Loucy (cell line): ENCODE measurements around the gene TIMM10.

Source experiments
- H2AFZ ChIP-seq: fragments of 200-600 bp; sonication (generic); 2 replicates; pipeline ENCODE4 v1.6.0; 2016; ENCODE audit warnings: antibody characterized with exemption, mild to moderate bottlenecking, low read length, moderate library complexity
- H3F3A ChIP-seq: fragments of 200-600 bp; 2 replicates; pipeline ENCODE4 v1.6.0; 2016; ENCODE audit warnings: antibody characterized with exemption, low read depth, mild to moderate bottlenecking
- H3K27me3 ChIP-seq: fragments of 200-600 bp; sonication (generic); 2 replicates; pipeline ENCODE4 v1.6.1; 2014; ENCODE audit warnings: low read length, mild to moderate bottlenecking; ENCODE audit not compliant: insufficient read depth, poor library complexity, severe bottlenecking
- H3K36me3 ChIP-seq: fragments of 200-600 bp; sonication (generic); 2 replicates; pipeline ENCODE4 v1.6.1; 2016; ENCODE audit warnings: low read length; ENCODE audit not compliant: insufficient read depth
- H3K4me1 ChIP-seq: fragments of 200-600 bp; sonication (generic); 2 replicates; pipeline ENCODE4 v1.5.1; 2014; ENCODE audit warnings: low read length, mild to moderate bottlenecking; ENCODE audit not compliant: insufficient read depth, poor library complexity, severe bottlenecking
- H3K4me2 ChIP-seq: fragments of 200-600 bp; sonication (generic); 2 replicates; pipeline ENCODE4 v1.6.0; 2014; ENCODE audit warnings: antibody characterized with exemption, low read length, low read depth, mild to moderate bottlenecking; ENCODE audit not compliant: poor library complexity, severe bottlenecking
- H3K4me3 ChIP-seq: fragments of 200-600 bp; sonication (generic); 2 replicates; pipeline ENCODE4 v1.5.1; 2014; ENCODE audit warnings: low read length, mild to moderate bottlenecking, mixed read lengths; ENCODE audit not compliant: poor library complexity, severe bottlenecking
- H3K79me2 ChIP-seq: fragments of 200-600 bp; sonication (generic); 2 replicates; pipeline ENCODE4 v1.6.1; 2014; ENCODE audit warnings: low read length; ENCODE audit not compliant: insufficient read depth
- H3K9ac ChIP-seq: fragments of 200-600 bp; sonication (generic); 2 replicates; pipeline ENCODE4 v1.6.0; 2014; ENCODE audit warnings: mild to moderate bottlenecking, low read depth, low read length, moderate library complexity; ENCODE audit not compliant: poor library complexity, severe bottlenecking
- H3K9me2 ChIP-seq: fragments of 200-600 bp; sonication (generic); replicated peaks from 2 replicates; pipeline ENCODE4 v1.6.1; 2016; ENCODE audit warnings: low read depth, low read length, mixed read lengths
- H3K9me3 ChIP-seq: fragments of 200-600 bp; sonication (generic); 2 replicates; pipeline ENCODE4 v1.6.1; 2014; ENCODE audit warnings: mild to moderate bottlenecking, antibody characterized with exemption, low read length, low read depth; ENCODE audit not compliant: insufficient read depth
- H4K20me1 ChIP-seq: fragments of 200-600 bp; sonication (generic); 2 replicates; pipeline ENCODE4 v1.6.0; 2014; ENCODE audit warnings: antibody characterized with exemption, low read length, mild to moderate bottlenecking; ENCODE audit not compliant: insufficient read depth, poor library complexity, severe bottlenecking
- CTCF ChIP-seq: fragments of 200-600 bp; sonication (generic); conservative IDR thresholded peaks from 2 replicates; pipeline ENCODE4 v1.5.1; 2014; ENCODE audit warnings: mild to moderate bottlenecking, antibody characterized with exemption, low read length
- EZH2phosphoT487 ChIP-seq: fragments of 200-600 bp; IDR thresholded peaks from 2 replicates; pipeline ENCODE4 v1.6.1; 2018; ENCODE audit warnings: antibody characterized with exemption, mild to moderate bottlenecking, moderate library complexity, borderline replicate concordance

Gene TIMM10

DNA sequence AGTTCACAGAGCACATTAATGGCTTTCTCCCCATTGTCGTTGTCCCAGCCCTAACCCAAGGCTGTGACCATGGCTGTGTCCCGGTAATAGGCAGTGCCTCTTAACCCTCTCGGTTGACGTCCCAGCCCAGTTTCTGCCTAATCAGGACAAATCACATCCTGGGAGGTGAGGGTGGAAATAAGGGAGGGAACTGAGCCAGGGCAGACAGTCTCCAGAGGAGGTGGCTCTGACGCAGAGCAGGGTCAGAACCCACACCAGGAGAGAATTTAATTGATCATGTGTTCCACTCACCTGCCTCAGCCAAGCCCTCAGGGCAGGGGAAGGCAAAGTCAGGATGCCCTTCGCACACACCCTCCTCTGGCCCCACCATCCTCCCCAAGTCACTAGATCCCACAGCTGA is 32.0 kb downstream of the TIMM10 start:
- Histone ChIP-seq H2AFZ (no peak overlapping the region), H3K36me3 (peaks cover 46% of the 10 kb centered on the region; the same call in 1 of the 2 replicates), H4K20me1 (no peaks in the 10 kb centered on the region), H3K27me3 (no peaks in the 10 kb centered on the region), H3K4me2 (no peak overlapping the region), H3K79me2 (no peaks in the 10 kb centered on the region), H3K9ac (no peak overlapping the region), H3K4me3 (no peak overlapping the region), H3K4me1 (no peaks in the 10 kb centered on the region), H3K9me2 (no peaks in the 10 kb centered on the region), H3K9me3 (no peaks in the 10 kb centered on the region), H3F3A (no peaks in the 10 kb centered on the region)
- no peak for TF ChIP-seq CTCF
- no peak for TF ChIP-seq EZH2phosphoT487

- H3K9me2 ChIP-seq = no peaks in the 10 kb centered on the region
- no peak overlapping the region for H3K9ac ChIP-seq
- no peaks in the 10 kb centered on the region for H3K4me1 ChIP-seq
- no peaks in the 10 kb centered on the region for H3K27me3 ChIP-seq
- H4K20me1 ChIP-seq = no peaks in the 10 kb centered on the region
- no peak for TF ChIP-seq EZH2phosphoT487
- no peak for TF ChIP-seq CTCF
- H3F3A ChIP-seq = no peaks in the 10 kb centered on the region
- no peak overlapping the region for H2AFZ ChIP-seq
- no peak overlapping the region for H3K4me3 ChIP-seq
- no peaks in the 10 kb centered on the region for H3K79me2 ChIP-seq
- H3K4me2 ChIP-seq = no peak overlapping the region
- peaks cover 46% of the 10 kb centered on the region; the same call in 1 of the 2 replicates for H3K36me3 ChIP-seq
- no peaks in the 10 kb centered on the region for H3K9me3 ChIP-seq
Measured at GRCh38 chr11:57497303-57498247, 33.0 kb downstream of the TIMM10 start.

GRCh38 chr11:57496109-57496820 is 34.3 kb downstream of the TIMM10 start:
- H3K79me2 ChIP-seq = no peaks in the 10 kb centered on the region
- H3K9me2 ChIP-seq = no peaks in the 10 kb centered on the region
- no peak for TF ChIP-seq CTCF
- TF ChIP-seq EZH2phosphoT487 = no peak
- no peaks in the 10 kb centered on the region for H3F3A ChIP-seq
- no peaks in the 10 kb centered on the region for H3K9me3 ChIP-seq
- no peaks in the 10 kb centered on the region for H3K4me1 ChIP-seq
- no peaks in the 10 kb centered on the region for H4K20me1 ChIP-seq
- no peak overlapping the region for H3K9ac ChIP-seq
- no peaks in the 10 kb centered on the region for H3K27me3 ChIP-seq
- H3K36me3 ChIP-seq = peaks cover 49% of the 10 kb centered on the region; the same call in 1 of the 2 replicates
- H2AFZ ChIP-seq = no peak overlapping the region
- no peak overlapping the region for H3K4me3 ChIP-seq
- H3K4me2 ChIP-seq = no peak overlapping the region
